GM19099 (cell line): ENCODE data around the gene RAE1.

ENCODE experiments used
- POLR2A ChIP-seq: IDR thresholded peaks from 3 replicates; pipeline ENCODE4 v1.6.1; 2011; ENCODE audit warnings: low read depth; ENCODE audit not compliant: insufficient read length; ENCODE audit errors: extremely low read depth

Gene RAE1

GRCh38 chr20:57319584-57319983 lies 31.5 kb upstream of the RAE1 start:
- no peak for TF ChIP-seq POLR2A

GRCh38 chr20:57320358-57320757 lies 30.7 kb upstream of the RAE1 start:
- TF ChIP-seq POLR2A = no peak

GRCh38 chr20:57321142-57321541 lies 29.9 kb upstream of the RAE1 start:
- no peak for TF ChIP-seq POLR2A

- TF ChIP-seq POLR2A = no peak
Measured at GRCh38 chr20:57322476-57322875, 28.6 kb upstream of the RAE1 start.

- TF ChIP-seq POLR2A = no peak
Measured at GRCh38 chr20:57323034-57323433, 28.0 kb upstream of the RAE1 start.

GRCh38 chr20:57325632-57326356 lies 25.3 kb upstream of the RAE1 start:
- TF ChIP-seq POLR2A = no peak

GRCh38 chr20:57326667-57327455 lies 24.2 kb upstream of the RAE1 start:
- no peak for TF ChIP-seq POLR2A

- no peak for TF ChIP-seq POLR2A
Measured at GRCh38 chr20:57327820-57328219, 23.2 kb upstream of the RAE1 start.

- TF ChIP-seq POLR2A = no peak
Measured at GRCh38 chr20:57329608-57330221, 21.3 kb upstream of the RAE1 start, which contains the start of gene SPO11. Gene SPO11 (plus strand): TSS chr20:57329803. CDS start chr20:57329868, 65 bp downstream.

- no peak for TF ChIP-seq POLR2A
Measured at GRCh38 chr20:57330998-57331397, 20.1 kb upstream of the RAE1 start.

- no peak for TF ChIP-seq POLR2A
Measured at GRCh38 chr20:57332105-57333089, 18.7 kb upstream of the RAE1 start.

- no peak for TF ChIP-seq POLR2A
Measured at GRCh38 chr20:57335392-57335791, 15.7 kb upstream of the RAE1 start.

- no peak for TF ChIP-seq POLR2A
Measured at GRCh38 chr20:57341663-57342062, 9.4 kb upstream of the RAE1 start.

- no peak for TF ChIP-seq POLR2A
Measured at GRCh38 chr20:57342829-57343228, 8.2 kb upstream of the RAE1 start.
